Ishikawa (cell line): ENCODE results near the gene DNAI4.

Source experiments
- CEBPB ChIP-seq: IDR thresholded peaks from 2 replicates; pipeline ENCODE4 v1.6.1; 2012
- CREB1 ChIP-seq: IDR thresholded peaks from 2 replicates; pipeline ENCODE4 v1.6.1; 2012; ENCODE audit warnings: low read depth
- EGR1 ChIP-seq: IDR thresholded peaks from 2 replicates; pipeline ENCODE4 v1.6.1; 2012
- EP300 ChIP-seq: IDR thresholded peaks from 2 replicates; pipeline ENCODE4 v1.6.1; 2012; ENCODE audit warnings: borderline replicate concordance
- FOXM1 ChIP-seq: IDR thresholded peaks from 2 replicates; pipeline ENCODE4 v1.6.1; 2012; ENCODE audit warnings: low read depth, borderline replicate concordance
- NFIC ChIP-seq: IDR thresholded peaks from 2 replicates; pipeline ENCODE4 v1.6.1; 2012
- RAD21 ChIP-seq: IDR thresholded peaks from 2 replicates; pipeline ENCODE4 v1.6.1; 2012; ENCODE audit warnings: low read depth
- TAF1 ChIP-seq: IDR thresholded peaks from 2 replicates; pipeline ENCODE4 v1.6.1; 2012; ENCODE audit warnings: low read depth, mild to moderate bottlenecking
- TCF12 ChIP-seq: IDR thresholded peaks from 2 replicates; pipeline ENCODE4 v1.6.1; 2012; ENCODE audit warnings: low read depth
- TEAD4 ChIP-seq: IDR thresholded peaks from 2 replicates; pipeline ENCODE4 v1.6.1; 2012
- YY1 ChIP-seq: IDR thresholded peaks from 2 replicates; pipeline ENCODE4 v1.6.1; 2012; ENCODE audit warnings: low read depth
- ZBTB7A ChIP-seq: IDR thresholded peaks from 2 replicates; pipeline ENCODE4 v1.6.1; 2012; ENCODE audit warnings: low read depth
- TF ChIP-seq, protein P1 (sequence below): IDR thresholded peaks from 2 replicates; pipeline ENCODE4 v1.6.1; 2012
- TF ChIP-seq, protein P2 (sequence below): IDR thresholded peaks from 2 replicates; pipeline ENCODE4 v1.6.1; 2012
- TF ChIP-seq, protein P3 (sequence below): IDR thresholded peaks from 2 replicates; pipeline ENCODE4 v1.6.1; 2012; ENCODE audit warnings: low read depth, mild to moderate bottlenecking

Gene DNAI4, protein sequence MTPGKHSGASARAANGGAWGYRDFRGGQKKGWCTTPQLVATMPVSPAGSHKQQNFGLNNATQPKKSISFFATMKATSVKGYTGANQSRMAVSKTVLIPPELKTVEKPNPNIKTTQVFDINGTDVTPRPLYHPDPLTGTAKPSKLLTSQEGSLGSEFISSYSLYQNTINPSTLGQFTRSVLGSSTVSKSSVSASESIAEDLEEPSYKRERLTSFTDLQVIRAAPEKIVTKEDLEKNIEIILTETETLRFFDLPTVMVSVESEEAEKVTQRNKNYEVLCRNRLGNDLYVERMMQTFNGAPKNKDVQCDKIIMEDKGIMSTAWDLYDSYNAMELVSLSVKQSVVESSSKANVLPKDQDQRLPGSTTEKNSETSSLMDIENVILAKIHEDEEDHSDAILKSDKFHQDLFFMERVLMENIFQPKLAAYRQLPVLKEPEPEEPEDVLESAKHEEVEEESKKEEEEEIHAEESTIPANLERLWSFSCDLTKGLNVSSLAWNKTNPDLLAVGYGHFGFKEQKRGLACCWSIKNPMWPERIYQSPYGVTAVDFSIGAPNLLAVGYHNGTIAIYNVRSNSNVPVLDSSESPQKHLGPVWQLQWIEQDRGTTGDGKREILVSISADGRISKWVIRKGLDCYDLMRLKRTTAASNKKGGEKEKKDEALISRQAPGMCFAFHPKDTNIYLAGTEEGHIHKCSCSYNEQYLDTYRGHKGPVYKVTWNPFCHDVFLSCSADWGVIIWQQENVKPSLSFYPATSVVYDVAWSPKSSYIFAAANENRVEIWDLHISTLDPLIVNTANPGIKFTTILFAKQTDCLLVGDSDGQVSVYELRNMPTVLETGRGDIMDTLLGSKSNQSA

DNA sequence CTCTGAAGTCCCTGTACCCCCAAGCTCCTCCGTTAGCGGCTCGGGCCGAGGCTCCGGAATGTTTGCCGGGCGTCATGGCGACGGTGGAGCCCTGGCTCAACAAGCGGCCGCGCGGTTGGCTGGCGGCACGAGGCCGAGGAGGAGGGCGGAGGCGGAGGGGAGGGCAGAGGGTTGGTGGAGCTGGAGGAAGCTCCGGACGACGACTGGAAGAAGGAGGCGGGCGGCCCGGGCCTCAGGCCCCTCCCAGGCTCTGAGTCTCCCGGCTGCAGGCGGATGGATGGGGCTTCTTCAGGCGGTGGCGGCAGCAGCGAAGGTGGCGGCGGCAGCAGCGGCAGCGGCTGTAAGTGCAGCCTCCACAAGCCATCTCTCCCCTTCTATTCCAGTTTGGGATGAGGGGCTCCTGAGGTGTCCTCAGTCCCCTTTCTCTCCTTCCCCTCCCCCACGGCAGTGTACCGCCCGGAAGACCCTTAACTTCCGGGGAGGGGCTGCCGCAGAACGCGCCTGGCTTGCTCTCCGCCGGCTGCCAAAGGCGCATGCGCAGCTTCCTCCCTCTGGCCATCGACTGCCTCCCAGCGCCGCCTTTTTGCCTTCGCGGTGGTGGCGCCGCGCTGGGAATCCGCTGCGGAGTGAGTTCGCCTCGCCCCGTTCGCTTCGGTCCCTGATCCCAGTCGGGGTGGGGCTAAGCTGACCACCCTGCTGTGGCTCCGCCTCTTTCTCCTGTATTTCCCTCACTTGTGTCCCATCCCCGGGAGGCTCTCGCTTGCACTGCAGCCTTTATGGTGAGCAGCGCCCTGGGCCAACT, at the start of gene DNAI4, which contains the start of gene MIER1:
TSS of gene DNAI4 (minus strand) at position 101 of the 802 bp plus-strand sequence. CDS start at position 76, 25 bp downstream.
TSS of gene MIER1 (plus strand) at position 235 of the 802 bp plus-strand sequence. CDS start at position 274, 39 bp downstream.
- TF ChIP-seq TEAD4 (no peak), EP300 (peak; percentile 47; the same call in 1 of the 2 replicates), YY1 (peak; percentile 67; the same call in 1 of the 2 replicates), TCF12 (no peak), TAF1 (peak; percentile 63)
- TF ChIP-seq, protein P1, sequence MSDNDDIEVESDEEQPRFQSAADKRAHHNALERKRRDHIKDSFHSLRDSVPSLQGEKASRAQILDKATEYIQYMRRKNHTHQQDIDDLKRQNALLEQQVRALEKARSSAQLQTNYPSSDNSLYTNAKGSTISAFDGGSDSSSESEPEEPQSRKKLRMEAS = peak; percentile 67

DNA sequence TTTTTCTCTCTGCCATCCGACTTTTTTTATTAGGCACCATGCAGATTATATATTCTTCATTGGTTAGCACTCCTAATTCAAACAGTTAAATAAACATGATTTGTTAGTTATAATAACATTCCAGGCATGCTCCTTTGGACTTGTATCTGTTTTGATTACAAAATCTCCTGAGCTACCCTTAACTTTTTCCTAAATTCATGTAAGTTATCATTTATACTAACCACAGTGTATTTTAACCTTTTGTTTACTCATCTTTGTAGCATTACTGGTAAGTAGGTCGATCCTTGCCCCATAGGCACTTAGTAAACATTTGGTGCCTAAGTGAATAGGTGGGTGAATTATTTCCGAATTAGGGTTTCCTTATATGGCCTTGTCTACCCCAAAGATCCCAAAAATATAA, 43.9 kb upstream of the DNAI4 start:
- TF ChIP-seq TAF1 = no peak

DNA sequence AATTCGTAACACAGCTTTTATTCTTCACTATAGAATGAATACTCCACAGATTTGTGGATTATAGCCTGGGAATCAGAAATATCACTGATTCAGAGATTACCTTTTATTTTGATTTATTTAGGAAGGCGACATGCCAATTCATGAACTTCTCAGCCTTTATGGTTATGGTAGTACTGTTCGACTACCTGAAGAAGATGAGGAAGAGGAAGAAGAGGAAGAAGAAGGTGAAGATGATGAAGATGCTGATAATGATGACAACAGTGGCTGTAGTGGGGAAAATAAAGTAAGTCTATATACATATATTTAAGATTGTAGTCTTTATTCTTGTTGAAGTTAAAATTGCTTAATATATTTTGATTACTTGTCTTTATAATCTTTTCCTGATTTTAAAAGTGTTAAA, 33.3 kb upstream of the DNAI4 start:
- TF ChIP-seq CEBPB = no peak
- no peak for TF ChIP-seq EGR1
- no peak for TF ChIP-seq TEAD4
- no peak for TF ChIP-seq ZBTB7A
- TF ChIP-seq NFIC = no peak
- TF ChIP-seq TCF12 = no peak
- TF ChIP-seq, protein P2, sequence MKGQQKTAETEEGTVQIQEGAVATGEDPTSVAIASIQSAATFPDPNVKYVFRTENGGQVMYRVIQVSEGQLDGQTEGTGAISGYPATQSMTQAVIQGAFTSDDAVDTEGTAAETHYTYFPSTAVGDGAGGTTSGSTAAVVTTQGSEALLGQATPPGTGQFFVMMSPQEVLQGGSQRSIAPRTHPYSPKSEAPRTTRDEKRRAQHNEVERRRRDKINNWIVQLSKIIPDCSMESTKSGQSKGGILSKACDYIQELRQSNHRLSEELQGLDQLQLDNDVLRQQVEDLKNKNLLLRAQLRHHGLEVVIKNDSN = no peak
- TF ChIP-seq TAF1 = no peak
- TF ChIP-seq, protein P1 = no peak
- no peak for TF ChIP-seq EP300
- no peak for TF ChIP-seq FOXM1
- TF ChIP-seq CREB1 = no peak
- TF ChIP-seq, protein P3, sequence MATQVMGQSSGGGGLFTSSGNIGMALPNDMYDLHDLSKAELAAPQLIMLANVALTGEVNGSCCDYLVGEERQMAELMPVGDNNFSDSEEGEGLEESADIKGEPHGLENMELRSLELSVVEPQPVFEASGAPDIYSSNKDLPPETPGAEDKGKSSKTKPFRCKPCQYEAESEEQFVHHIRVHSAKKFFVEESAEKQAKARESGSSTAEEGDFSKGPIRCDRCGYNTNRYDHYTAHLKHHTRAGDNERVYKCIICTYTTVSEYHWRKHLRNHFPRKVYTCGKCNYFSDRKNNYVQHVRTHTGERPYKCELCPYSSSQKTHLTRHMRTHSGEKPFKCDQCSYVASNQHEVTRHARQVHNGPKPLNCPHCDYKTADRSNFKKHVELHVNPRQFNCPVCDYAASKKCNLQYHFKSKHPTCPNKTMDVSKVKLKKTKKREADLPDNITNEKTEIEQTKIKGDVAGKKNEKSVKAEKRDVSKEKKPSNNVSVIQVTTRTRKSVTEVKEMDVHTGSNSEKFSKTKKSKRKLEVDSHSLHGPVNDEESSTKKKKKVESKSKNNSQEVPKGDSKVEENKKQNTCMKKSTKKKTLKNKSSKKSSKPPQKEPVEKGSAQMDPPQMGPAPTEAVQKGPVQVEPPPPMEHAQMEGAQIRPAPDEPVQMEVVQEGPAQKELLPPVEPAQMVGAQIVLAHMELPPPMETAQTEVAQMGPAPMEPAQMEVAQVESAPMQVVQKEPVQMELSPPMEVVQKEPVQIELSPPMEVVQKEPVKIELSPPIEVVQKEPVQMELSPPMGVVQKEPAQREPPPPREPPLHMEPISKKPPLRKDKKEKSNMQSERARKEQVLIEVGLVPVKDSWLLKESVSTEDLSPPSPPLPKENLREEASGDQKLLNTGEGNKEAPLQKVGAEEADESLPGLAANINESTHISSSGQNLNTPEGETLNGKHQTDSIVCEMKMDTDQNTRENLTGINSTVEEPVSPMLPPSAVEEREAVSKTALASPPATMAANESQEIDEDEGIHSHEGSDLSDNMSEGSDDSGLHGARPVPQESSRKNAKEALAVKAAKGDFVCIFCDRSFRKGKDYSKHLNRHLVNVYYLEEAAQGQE = no peak

DNA sequence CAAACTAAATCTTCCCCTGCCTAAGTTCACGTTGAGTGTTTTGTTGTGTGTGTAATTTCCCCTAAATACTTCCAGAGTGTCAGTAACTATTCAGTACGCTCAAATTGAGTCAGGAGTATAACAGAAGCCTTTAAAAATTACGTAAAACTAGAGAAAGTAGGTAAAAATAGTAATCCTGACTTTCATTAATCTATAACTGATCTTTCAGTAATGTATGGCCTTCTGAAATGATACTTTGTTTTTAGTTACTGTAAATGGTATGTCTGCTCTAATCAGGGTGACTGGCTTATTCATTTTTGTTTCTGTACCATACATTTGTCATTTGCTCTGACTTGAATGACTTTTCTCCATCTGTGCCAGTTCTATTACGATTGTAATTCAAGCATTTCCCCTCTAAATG, 29.6 kb upstream of the DNAI4 start:
- TF ChIP-seq CREB1 = no peak
- no peak for TF ChIP-seq TEAD4
- TF ChIP-seq CEBPB = no peak
- no peak for TF ChIP-seq FOXM1
- TF ChIP-seq, protein P2 = no peak
- TF ChIP-seq TAF1 = no peak
- TF ChIP-seq RAD21 = no peak
- TF ChIP-seq EGR1 = no peak
- TF ChIP-seq TCF12 = no peak
- TF ChIP-seq, protein P3 = no peak
- TF ChIP-seq ZBTB7A = no peak
- no peak for TF ChIP-seq EP300
- no peak for TF ChIP-seq YY1
- TF ChIP-seq, protein P1 = no peak
